Activated B cell treated with CpG ODN at 0.5 μM for 24 hours (primary cell): ENCODE data around the gene OVAAL. TPM values are rescaled to one million over a fixed set of nuclear protein-coding genes. Genes with fewer than 3 reads are reported as not detected.

Experiments used
- ATAC-seq: fragments of 200-7000 bp; cut with Tn5 transposase; one replicate; pipeline ENCODE4 v1.10.0; 2021; ENCODE audit warnings: low read depth, mild to moderate bottlenecking, moderate library complexity
- CTCF ChIA-PET: fragments of 350-600 bp; sonication (Branson Sonifier 250); formaldehyde crosslinking; loops from one replicate; lab custom pipeline; 2021; ENCODE audit warnings: antibody characterized with exemption; lab: Charles Lee
- POLR2A ChIA-PET: fragments of 350-600 bp; sonication (Branson Sonifier 250); formaldehyde crosslinking; loops from one replicate; lab custom pipeline; 2021; ENCODE audit warnings: antibody characterized with exemption; lab: Charles Lee
- DNase-seq: peaks from one replicate; pipeline ENCODE4 v3.0.0; 2022
- H3K27ac Mint-ChIP-seq: one replicate; pipeline ENCODE4 v1.8.0; 2020; ENCODE audit warnings: mixed read lengths
- H3K27me3 Mint-ChIP-seq: one replicate; pipeline ENCODE4 v1.8.0; 2021; ENCODE audit warnings: mixed read lengths
- H3K36me3 Mint-ChIP-seq: one replicate; pipeline ENCODE4 v1.8.0; 2021; ENCODE audit warnings: low read depth, mixed read lengths
- H3K4me1 Mint-ChIP-seq: one replicate; pipeline ENCODE4 v1.8.0; 2021; ENCODE audit warnings: mixed read lengths
- H3K4me3 Mint-ChIP-seq: one replicate; pipeline ENCODE4 v1.8.0; 2020; ENCODE audit warnings: mild to moderate bottlenecking, mixed read lengths
- H3K9me3 Mint-ChIP-seq: one replicate; pipeline ENCODE4 v1.8.0; 2020; ENCODE audit warnings: mixed read lengths
- CTCF ChIP-seq: fragments of 200-600 bp; IDR thresholded peaks from one replicate; pipeline ENCODE4 v1.8.0; 2022; ENCODE audit warnings: antibody characterized with exemption, mild to moderate bottlenecking
- intact Hi-C: fragments of 100-400 bp; cut with micrococcal nuclease; formaldehyde crosslinking; loops from one replicate; pipeline ENCODE4 v1.15.1; 2024
- total RNA-seq: library from RNA; stranded (reverse); gene quantifications from 2 replicates; pipeline ENCODE4 v1.2.3, GENCODE V29; 2022

The OVAAL gene
- total RNA-seq, 1 donor from 2014 or later: not detected

DNA sequence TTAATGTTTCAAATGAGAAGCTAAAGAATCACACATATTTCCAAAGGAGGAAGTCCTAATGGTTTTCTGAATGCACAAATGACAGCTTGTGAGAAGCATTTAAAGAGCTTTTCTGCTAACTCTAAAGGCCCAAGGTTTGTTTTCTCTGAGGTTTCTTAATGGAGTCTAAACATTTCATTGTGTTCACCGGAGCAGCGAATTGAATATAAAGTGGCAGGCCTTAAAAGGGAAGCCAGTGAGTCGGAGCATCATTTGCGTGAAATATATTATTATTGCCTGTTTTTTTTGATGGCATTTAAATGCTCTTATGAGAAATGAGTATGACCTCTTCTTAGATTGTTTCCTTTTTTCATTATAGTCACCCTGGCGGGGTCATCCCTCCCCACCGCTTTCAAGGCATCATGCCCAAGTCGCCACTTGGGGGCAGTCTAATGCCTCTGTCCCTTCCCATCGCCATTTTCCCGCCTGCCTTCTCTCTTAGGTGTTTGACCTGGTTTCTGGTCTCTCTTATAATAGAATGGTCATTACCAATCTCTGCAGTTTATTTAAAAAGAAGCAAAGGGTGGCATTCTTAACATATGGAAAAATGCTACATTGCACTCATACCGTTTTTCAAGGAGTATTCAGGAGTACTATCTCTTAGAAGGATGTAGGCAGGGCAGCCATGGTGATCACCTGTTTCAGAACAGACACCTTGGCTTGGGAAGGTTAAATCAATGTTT lies 25.3 kb upstream of the OVAAL start:
- peak; percentile 42 for TF ChIP-seq CTCF
- H3K27ac Mint-ChIP-seq: no peak overlapping the region
- peaks cover 11% of the 10 kb centered on the region for H3K27me3 Mint-ChIP-seq
- ChIA-PET POLR2A (no interaction called here), CTCF (interaction anchor here (2.0 to 4.2 kb wide), 2 partner anchors 18 to 329 kb away, joined by 7 to 66 read pairs; no protein-coding TSS in a partner anchor)
- no peak overlapping the region for H3K4me3 Mint-ChIP-seq
- peaks cover 5% of the 10 kb centered on the region for H3K4me1 Mint-ChIP-seq
- no peaks in the 10 kb centered on the region for H3K9me3 Mint-ChIP-seq
- intact Hi-C loops: loop anchor here (1.0 to 5.0 kb wide), 3 partner anchors 328 to 633 kb away; no protein-coding TSS in a partner anchor
- ATAC-seq (peak; percentile 71), DNase-seq (peak; percentile 36)
- no peaks in the 10 kb centered on the region for H3K36me3 Mint-ChIP-seq

GRCh38 chr1:180534214-180534613 lies 24.6 kb upstream of the OVAAL start:
- Mint-ChIP-seq H3K36me3 (no peaks in the 10 kb centered on the region), H3K27ac (no peak overlapping the region), H3K4me3 (no peak overlapping the region), H3K4me1 (peaks cover 5% of the 10 kb centered on the region), H3K9me3 (no peaks in the 10 kb centered on the region), H3K27me3 (peaks cover 13% of the 10 kb centered on the region)
- DNase-seq (no peak), ATAC-seq (no peak)
- intact Hi-C loops: loop anchor here (5.0 kb wide), 1 partner anchor 618 kb away; no protein-coding TSS in a partner anchor
- ChIA-PET CTCF (interaction anchor here (2.0 to 4.2 kb wide), 2 partner anchors 19 to 328 kb away, joined by 7 to 66 read pairs; no protein-coding TSS in a partner anchor), POLR2A (interaction anchor here (0.5 kb wide), 1 partner anchor 488 kb away, joined by 3 read pairs; no protein-coding TSS in a partner anchor)
- no peak for TF ChIP-seq CTCF

DNA sequence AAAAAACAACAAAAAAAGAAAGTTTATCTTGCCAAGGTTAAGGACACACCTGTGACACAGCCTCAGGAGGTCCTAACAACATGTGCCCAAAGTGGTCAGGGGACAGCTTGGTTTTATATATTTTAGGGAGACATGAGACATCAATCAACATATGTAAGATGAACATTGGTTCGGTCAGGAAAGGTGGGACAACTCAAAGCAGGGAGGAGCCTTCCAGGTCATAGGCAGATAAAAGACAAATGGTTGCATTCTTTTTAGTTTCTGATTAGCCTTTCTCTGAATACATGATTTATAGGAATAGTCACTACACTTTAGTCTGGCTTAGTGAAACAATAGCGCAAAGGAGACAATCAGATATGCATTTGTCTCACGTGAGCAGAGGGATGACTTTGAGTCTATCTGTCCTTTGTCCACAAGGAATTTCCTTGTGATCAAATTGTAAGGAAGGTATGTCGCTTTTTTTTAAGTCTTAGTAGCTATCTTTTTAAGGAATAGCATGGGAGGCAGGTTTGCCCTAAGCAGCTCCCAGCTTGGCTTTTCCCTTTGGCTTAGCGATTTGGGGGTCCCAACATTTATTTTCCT lies 23.3 kb upstream of the OVAAL start:
- ATAC-seq: no peak
- ChIA-PET POLR2A (no interaction called here), CTCF (interaction anchor here (4.2 to 4.5 kb wide), 2 partner anchors 327 kb away, joined by 26 to 66 read pairs; no protein-coding TSS in a partner anchor)
- Mint-ChIP-seq H3K27ac (no peak overlapping the region), H3K4me3 (no peak overlapping the region), H3K9me3 (no peaks in the 10 kb centered on the region), H3K4me1 (peaks cover 5% of the 10 kb centered on the region), H3K36me3 (no peaks in the 10 kb centered on the region), H3K27me3 (peaks cover 10% of the 10 kb centered on the region)
- DNase-seq: no peak
- intact Hi-C loops: no loop called here
- no peak for TF ChIP-seq CTCF

DNA sequence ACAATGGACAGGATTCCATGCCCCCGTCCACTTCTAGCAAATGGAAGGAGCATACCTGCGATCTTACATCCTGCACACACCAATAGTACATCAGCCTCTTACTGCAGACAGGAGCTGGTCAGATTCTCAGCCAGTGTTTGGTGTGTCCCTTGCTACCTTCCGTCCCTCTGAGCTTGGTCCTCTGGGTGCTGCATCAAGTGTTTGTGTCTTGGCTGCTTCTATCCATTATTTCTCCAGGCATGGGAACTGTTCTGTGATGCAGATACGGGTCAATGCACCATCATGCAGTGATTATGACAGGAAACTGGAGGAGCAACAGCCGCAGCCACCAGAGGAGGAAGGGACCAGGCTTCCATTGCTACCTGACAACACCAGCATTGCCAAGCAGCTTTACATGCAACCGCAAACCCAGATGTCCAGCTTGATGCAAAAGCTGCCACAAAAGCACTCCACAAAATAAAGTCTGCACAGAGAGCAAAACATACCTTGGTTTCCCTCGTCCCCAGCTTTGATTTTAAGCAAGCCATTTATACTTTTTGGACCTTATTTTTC lies 21.9 kb upstream of the OVAAL start:
- H3K9me3 Mint-ChIP-seq: no peaks in the 10 kb centered on the region
- ATAC-seq (no peak), DNase-seq (no peak)
- ChIA-PET POLR2A (no interaction called here), CTCF (interaction anchor here (1.0 to 4.5 kb wide), 3 partner anchors 22 to 629 kb away, joined by 4 to 26 read pairs (median 4); no protein-coding TSS in a partner anchor)
- no peak overlapping the region for H3K27ac Mint-ChIP-seq
- H3K27me3 Mint-ChIP-seq: peaks cover 9% of the 10 kb centered on the region
- no peak for TF ChIP-seq CTCF
- intact Hi-C loops: no loop called here
- H3K4me1 Mint-ChIP-seq: peaks cover 5% of the 10 kb centered on the region
- no peaks in the 10 kb centered on the region for H3K36me3 Mint-ChIP-seq
- no peak overlapping the region for H3K4me3 Mint-ChIP-seq

GRCh38 chr1:180539136-180539535 lies 19.6 kb upstream of the OVAAL start:
- intact Hi-C loops: no loop called here
- no peak for TF ChIP-seq CTCF
- no peak overlapping the region for H3K27ac Mint-ChIP-seq
- ATAC-seq: no peak
- DNase-seq: no peak
- no peak overlapping the region for H3K4me3 Mint-ChIP-seq
- ChIA-PET POLR2A (no interaction called here), CTCF (interaction anchor here (1.2 to 4.5 kb wide), 2 partner anchors 11 to 323 kb away, joined by 3 to 26 read pairs; no protein-coding TSS in a partner anchor)
- no peaks in the 10 kb centered on the region for H3K36me3 Mint-ChIP-seq
- H3K4me1 Mint-ChIP-seq: no peaks in the 10 kb centered on the region
- peaks cover 7% of the 10 kb centered on the region for H3K27me3 Mint-ChIP-seq
- H3K9me3 Mint-ChIP-seq: no peaks in the 10 kb centered on the region
